ENCODE measurements around the gene PAN2.
"Not testable (repeated sequence)": the region's sequence is repeated elsewhere in the genome, so short reads cannot be mapped to it uniquely, and the experiment has no call there.

PAN2 gene, protein sequence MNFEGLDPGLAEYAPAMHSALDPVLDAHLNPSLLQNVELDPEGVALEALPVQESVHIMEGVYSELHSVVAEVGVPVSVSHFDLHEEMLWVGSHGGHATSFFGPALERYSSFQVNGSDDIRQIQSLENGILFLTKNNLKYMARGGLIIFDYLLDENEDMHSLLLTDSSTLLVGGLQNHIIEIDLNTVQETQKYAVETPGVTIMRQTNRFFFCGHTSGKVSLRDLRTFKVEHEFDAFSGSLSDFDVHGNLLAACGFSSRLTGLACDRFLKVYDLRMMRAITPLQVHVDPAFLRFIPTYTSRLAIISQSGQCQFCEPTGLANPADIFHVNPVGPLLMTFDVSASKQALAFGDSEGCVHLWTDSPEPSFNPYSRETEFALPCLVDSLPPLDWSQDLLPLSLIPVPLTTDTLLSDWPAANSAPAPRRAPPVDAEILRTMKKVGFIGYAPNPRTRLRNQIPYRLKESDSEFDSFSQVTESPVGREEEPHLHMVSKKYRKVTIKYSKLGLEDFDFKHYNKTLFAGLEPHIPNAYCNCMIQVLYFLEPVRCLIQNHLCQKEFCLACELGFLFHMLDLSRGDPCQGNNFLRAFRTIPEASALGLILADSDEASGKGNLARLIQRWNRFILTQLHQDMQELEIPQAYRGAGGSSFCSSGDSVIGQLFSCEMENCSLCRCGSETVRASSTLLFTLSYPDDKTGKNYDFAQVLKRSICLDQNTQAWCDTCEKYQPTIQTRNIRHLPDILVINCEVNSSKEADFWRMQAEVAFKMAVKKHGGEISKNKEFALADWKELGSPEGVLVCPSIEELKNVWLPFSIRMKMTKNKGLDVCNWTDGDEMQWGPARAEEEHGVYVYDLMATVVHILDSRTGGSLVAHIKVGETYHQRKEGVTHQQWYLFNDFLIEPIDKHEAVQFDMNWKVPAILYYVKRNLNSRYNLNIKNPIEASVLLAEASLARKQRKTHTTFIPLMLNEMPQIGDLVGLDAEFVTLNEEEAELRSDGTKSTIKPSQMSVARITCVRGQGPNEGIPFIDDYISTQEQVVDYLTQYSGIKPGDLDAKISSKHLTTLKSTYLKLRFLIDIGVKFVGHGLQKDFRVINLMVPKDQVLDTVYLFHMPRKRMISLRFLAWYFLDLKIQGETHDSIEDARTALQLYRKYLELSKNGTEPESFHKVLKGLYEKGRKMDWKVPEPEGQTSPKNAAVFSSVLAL

DNA sequence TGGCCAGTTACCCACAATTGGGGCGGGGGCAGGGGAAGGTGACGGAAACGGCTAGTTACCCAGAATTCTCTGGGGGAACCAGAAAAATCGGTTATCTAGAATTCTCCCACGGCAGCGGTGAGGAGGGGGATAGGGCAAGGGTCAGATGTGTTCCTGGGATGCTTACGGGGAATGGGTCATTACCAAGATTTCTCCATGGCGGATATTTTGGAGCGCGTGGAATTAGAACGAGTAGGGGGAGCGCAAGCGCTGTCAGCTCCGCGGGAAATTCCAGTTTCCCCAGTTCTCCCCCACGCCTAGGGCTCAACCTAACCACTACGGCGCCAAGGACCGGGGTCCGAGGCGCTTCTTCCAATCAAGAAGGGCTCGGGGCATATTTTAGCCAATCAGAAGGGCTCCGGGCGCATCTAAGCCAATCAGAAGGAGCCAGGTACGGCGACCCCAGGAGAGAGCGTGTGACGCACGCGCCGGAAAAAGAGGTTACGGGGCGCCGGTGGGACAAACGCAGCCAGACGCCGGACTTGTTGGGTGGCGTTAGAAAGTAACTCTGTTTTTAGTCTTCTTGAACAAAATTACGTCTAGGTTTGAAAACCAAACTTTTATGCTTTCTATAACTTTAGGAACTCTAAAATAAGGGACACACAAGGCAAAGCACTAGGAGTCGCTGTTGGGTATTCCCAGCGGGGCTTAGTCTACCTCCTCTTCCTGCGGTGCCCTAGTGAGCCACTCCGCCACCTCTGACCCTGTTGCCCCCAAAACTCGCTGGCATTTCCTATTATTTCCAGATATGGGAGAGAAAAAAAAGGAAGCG lies at the start of gene PAN2:
PAN2 (minus strand) TSS at position 322 of the 811 bp plus-strand sequence. CDS start 906 bp downstream, outside the sequence.
- peak; percentile 98 for DNase-seq

DNA sequence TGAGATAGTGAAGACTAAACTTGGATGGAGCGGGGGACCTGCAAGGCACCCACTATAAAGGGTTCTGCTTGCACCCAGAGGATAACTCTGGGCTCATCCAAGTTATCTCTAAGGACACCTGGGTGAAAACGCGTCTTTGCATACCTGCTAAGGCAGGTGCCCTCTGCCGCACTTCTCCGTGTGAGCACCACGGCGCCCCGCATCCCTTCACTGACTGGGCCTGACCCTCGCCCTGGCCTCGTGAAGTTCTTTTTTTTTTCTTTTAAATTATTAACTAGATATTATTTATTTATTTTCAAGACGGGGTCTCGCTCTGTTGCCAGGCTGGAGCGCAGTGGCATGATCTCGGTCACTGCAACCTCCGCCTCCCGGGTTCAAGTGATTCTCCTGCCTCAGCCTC lies 48.8 kb upstream of the PAN2 start:
- DNase-seq, result no peak

DNA sequence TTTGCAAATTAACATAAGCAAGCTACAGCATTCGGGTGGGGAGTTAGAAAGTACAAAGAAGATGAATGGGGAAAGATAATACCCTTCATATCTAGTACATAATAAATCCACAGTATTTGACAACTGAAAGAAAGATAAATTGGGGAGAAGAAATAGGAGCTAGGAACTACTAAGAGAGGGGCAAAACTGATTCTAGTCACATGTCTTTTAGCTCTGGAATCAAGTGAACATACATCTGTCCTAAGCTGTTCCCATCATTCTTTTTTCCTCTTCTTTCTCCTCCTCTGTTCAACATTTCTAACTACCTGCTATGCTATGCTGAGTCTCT lies 44.2 kb upstream of the PAN2 start:
- DNase-seq, result no peak

DNA sequence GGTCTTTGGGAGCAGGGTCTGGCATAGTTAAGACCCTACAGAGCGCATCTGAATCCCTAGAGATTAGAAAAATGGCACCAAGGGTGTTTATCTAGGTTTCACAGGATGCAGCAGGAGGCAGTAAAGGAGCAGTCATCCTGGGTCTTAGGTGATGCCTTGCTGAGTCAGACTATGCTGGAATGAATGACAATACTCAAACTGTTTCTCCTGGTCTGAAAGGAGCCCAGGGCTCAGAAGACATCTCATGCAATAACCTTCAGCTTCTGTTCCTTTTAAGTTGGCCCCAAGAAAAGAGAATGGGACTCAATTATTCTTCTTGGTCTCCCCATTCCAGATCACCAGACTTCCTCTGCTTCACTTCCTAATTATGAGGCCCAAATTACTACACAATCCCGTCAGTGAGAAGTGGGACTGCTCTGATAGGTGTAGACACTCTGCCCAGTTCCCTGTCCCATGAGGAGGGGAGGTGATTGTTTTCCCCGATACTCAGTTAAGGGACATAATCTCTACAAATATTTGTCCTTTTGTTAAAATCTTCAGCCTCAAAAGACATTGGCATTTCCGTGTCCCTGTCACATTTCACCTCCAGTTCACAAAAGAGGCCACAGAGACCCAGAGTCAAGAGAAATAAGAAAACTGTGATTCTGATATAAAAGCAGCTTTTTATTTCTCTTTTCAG lies 43.6 kb upstream of the PAN2 start:
- no peak for DNase-seq

DNA sequence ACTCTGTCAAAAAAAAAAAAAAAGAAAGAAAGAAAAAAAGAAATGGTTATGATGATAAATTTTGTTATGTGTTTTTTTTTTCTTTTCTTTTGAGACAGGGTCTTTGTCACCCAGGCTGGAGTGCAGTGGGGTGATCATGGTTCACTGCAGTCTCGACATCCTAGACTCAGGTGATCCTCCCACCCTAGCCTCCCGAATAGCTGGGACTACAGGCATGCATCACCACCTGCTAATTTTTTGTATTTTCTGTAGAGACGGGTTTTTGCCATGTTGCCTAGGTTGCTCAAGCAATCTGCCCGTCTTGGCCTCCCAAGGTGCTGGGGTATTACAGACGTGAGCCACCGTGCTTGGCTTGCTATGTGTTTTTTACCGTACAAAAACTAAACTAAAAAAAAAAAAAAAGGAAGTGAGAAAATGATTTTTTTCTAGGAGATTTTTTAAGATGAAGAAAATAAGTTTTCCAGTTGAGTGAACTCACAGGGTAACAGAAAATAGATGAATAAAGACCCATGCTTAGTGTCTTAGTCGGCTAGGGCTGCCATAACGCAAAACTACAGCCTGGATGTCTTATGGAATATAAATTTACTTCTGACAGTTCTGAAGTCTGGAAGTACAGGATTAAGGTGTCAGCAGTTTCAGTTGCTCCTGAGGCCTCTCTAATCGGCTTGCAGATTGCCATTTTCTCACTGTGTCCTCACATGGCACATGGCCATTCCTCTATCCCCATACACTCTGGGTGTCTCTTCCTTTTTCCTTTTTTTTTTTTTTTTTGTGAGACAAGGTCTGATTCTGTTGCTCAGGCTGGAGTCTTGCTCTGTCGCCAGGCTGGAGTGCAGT lies 42.0 kb upstream of the PAN2 start:
- DNase-seq, result no peak

DNA sequence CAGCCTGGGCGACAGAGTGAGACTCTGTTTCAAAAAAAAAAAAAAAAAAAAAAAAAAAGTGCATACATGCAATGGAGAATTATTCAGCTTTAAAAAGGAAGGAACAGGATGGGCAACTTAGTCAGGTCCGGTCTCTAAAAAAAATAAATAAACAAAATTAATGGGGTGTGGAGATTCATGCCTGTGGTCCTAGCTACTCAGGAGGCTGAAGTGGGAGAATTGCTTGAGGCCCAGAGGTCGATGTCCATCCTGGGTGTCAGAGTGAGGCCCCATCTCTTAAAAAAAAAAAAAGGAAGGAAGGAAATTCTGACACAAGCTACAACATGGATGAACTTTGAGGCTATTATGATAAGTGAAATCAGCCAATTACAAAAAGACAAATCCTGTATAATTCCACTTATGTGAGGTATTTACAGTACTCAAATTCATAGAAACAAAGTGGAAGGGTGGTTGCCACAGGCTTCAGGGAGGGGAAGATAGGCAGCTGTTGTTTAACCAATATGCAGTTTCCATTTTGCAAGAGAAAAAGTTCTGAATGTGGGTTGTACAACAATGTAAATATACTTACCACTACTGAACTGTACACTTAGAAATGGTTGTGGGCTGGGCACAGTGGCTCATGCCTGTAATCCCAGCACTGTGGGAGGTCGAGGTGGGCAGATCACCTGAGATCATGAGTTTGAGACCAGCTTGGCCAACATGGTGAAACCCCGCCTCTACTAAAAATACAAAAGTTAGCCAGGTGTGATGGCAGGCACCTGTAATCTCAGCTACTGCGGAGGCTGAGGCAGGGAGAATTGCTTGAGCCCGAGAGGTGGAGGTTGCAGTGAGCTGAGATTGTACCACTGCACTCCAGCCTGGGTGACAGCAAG lies 41.2 kb upstream of the PAN2 start:
- DNase-seq, result no peak

DNA sequence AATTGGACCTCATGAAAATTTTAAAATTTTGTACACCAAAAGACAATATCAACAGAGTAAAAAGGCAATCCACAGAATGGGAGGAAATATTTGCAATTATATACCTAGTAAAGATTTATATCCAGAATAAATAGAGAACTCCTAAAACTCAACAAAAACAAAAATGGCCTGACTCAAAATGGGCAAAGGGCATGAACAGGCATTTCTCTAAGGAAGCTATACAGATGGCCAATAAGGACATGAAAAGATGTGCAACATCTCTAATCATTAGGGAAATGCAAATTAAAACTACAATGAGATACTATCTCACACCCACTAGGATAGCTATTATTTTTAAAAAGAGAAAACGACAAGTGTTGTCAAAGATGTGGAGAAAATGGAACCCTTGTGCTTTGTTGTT lies 39.7 kb upstream of the PAN2 start:
- no peak for DNase-seq

DNA sequence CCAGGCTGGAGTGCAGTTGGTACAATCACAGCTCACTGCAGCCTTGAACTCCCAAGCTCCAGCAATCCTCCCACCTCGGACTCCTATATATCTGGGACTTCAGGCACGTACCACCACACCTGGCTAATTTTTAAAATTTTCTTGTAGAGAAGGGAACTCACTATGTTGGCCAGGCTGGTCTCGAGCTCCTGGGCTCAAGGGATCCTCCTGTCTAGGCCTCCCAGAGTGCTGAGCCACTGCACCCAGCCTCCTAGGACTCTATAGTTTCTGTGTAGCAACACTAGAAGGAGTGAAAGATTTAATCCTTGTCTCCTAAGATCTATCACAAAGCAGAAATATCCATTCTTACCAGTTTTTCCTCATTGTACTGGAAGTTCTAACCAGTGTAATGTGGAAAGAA lies 33.1 kb upstream of the PAN2 start:
- no peak for DNase-seq

DNA sequence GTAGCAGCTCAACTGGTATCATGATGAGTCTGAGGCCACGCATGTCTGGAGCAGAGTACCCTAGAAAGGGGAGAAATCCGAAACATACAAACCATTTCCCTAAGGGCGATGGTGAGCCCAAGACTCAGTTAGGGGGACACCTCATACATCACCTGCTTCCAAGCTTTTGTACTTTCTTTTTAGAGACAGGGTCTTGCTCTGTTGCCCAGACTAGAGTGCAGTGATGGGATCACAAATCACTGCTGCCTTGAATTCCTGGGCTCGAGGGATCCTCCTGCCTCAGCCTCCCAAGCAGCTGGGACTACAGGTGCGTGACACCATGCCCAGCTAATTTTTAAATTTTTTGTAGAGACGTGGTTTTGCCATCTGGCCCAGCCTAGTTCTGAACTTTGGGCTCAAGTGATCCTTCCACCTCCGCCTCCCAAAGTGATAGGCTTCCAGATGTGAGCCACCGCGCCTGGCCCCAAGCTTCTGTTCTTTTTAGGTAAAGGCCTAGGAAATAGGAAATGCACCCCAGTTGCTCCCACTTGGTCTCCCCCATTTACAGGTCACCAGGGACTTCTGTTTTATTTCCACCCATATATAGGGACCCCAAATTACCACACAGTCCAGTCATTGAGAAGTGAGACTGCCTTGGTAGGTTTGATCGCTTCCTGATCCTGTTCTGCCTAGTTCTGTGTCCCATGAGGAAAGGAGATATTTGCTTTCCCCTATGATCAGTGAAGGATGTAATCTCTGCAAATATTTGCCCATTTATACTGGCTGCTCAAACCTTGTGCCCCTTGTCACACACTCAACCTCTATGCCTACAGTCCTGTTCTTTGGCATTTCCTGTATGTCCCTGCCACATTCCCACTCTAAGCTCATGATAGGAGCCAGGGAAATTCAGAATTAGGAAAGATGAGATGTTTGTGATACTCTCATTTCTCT lies 28.6 kb upstream of the PAN2 start, which contains the start of gene APOF:
APOF (minus strand) TSS at position 728 of the 930 bp plus-strand sequence; CDS start at position 616, 112 bp downstream.
- no peak for DNase-seq

DNA sequence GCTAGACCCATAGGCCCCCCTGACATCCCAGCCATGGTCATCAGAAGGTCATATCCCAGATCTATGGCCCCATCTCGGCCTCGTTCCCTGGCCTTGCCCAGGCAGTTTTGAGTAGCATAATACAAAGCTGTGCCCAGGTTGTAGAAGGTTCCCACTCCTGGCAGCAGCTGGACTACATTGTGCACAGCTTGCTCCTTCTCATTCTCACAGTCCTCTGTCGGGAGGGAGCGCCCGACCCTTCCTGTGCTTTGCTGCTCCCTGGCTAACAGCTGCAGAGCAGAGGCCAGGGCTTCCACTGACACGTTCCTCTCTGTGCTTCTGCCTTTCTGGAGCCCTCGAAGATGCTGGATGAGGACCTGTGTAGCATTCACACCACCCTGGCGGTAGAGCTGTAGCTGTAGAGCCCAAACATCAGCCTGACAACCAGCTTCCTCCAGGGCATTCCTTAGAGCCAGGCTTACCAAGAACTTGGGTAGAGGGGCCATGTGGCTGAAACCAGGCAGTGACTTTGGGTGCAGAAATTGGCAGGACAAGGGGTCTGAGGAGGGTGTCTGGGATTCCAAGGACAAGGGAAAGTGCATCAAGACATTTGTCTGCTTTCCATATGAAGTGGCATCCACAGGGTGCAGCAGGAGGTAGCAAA lies 27.8 kb upstream of the PAN2 start:
- no peak for DNase-seq

DNA sequence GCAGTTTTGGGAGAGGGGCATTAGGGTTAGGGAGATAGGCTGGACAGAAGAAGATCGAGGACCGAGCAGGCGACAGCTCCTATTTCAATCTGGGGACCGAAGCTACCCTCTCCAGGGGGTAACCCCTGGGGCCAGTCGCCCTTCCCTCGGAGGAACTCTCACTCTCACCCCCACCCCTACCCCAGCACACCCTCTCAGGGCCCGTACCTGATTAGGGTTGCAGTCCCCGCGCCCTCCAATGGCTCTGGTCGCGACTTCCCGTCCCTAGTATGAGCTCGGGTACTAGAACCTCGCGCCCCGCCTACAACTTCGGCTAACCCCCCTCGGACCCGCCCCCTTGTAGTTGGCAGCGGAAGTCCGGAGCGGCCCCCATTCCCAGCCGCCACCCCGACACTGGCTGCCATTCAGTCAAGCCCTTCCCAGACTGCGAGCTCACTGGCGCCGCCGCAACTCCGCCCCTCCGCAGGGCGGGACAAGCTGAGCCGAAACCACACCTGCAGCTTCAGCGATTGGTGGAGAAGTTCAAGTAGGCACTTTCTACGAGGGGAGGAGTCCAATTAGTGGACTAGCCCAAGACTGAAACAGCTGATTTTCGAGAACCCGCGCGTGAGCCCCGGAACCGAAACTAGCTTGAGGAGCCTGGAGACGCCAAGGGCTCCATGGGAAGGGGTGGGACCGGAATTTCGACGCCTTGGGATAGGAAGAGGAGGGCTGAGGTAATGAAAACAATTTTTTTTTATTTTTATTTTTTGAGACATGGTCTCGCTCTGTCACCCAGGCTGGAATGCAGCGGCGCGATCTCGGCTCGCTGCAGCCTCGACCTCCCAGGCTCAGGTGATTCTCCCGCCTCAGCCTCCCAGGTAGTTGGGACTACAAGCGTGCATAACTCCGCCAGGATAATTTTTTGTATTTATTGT lies 26.3 kb upstream of the PAN2 start, which contains the start of gene STAT2:
STAT2 (minus strand) TSS at position 257 of the 917 bp plus-strand sequence. CDS start 3,536 bp downstream, outside the sequence.
- DNase-seq, result peak; percentile 99

DNA sequence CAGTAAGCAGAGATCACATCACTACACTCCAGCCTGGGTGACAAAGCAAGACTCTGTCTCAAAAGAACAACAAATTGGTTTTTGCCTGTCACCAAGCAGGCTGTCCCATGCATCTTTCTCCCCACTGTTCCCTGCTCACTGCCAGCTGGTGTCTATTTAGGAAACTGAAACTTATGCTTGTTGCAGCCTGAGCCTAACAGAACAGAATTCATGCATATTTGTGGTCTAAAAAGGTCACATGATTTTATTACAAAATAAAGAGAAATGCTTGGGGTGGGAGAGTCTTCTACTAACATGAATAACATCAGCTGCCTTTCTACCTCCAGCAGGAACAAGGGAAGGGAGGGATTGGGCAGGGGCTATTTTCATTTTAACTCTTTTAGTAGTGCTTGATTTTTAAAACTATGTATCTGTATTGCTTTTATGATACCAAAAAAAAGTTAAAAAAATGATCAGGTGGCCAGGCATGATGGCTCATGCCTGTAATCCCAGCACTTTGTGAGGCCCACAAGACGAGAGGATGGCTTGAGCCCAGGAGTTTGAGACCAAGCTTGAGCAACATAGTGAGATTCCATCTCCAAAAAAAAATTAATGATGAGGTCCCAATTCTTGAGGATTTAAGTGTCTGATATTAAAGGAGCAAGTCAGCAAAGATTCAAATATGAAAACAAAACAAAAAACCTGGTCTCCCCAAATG lies 25.2 kb upstream of the PAN2 start:
- DNase-seq, result peak; percentile 41

DNA sequence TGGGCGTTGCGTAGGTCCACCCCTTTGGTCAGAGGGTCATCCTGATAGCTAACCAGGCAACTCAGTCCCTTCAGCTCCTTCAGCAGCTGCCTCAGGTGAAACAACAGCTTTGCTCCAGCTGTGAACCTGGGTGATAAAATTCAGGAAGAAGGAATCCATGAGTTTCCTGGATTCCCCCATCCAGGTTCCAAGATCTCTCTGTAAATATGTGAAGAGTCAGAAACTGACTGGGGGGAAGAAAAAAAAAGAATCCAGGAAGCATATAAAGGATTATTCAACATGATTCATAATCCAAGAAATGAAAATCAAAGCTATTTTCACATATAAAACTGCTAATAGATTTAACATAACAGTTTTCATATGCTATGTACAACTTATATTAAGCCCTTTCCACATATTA lies 17.5 kb upstream of the PAN2 start:
- no peak for DNase-seq

DNA sequence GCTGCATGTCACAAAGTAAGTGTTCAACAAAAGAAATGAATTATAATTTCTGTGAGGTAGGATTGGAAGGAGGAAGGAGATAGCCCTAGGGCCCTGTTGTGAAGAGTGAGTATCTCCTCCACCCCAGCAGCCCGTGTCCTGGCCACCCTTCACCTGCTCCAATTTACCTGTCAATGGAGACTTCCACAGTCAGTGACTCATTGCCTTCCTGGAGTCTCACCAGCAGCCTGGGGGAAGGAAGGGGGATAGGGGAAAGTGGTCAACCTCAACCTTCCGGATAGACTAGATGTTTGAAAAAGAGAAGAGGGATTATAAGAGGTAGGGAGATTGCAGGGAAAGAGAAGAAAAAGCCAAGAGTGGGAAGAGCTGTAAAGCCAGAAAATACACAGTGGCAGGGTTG lies 16.9 kb upstream of the PAN2 start:
- DNase-seq, result no peak

DNA sequence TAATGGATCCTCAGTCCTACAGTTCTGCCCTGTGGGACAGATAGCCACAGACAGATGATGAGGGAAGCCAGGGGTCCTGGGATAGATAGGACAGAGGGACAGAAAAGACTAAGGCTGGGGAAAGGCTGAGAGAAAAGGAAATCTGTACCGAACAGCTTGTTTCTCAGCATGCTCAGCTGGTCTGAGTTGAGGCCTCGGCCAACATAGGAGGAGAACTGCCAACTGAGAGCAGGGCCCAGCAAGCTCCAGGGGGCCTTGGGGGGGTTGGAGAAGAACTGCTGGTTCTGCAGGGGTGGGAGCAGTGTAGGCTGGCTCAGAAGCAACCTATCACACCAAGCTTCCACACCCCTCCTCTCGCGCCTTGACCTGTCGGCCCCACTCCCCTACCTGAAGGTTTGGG lies 15.0 kb upstream of the PAN2 start:
- DNase-seq, result no peak

DNA sequence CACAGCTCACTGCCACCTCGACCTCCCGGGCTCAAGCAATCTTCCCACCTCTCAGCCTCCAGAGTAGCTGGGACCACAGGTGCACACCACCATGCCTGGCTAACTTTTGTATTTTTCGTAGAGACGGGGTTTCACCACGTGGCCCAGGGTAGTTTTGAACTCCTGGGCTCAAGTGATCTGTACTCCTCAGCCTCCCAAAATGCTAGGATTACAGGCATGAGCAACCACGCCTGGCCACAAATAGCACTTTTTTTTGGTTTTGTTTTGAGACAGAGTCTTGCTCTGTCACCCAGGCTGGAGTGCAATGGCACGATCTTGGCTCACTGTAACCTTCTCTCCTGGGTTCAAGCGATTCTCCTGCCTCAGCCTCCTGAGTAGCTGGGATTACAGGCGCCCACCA lies 13.5 kb upstream of the PAN2 start:
- not testable (repeated sequence) for DNase-seq

Data from eye (tissue), 1 donor.